Measurements from ENCODE around the gene PAM. TPM values are rescaled to one million over a fixed set of nuclear protein-coding genes. Genes with fewer than 3 reads are reported as not detected.
"Not testable (repeated sequence)": the region's sequence is repeated elsewhere in the genome, so short reads cannot be mapped to it uniquely, and the experiment has no call there.

The PAM gene
- polyA plus RNA-seq, 1 donor (not counting 4 experiments of a cell fraction or from before 2014, with no cell fraction given), result 149 TPM

GRCh38 chr5:102749416-102750030, 5.6 kb upstream of the PAM start:
- Histone ChIP-seq H3K4me2 (ENCODE audit: control insufficient read depth, extremely low read depth, insufficient read depth, low read depth, low read length) (no peak overlapping the region), H3K36me3 (ENCODE audit: control insufficient read depth in 2 of 2, extremely low read depth in 1 of 2, insufficient read depth in 2 of 2, low read length in 2 of 2) (no peaks in the 10 kb centered on the region), H3K4me3 (ENCODE audit: control insufficient read depth in 2 of 3, extremely low read depth in 1 of 3, insufficient read depth in 2 of 3, low read depth in 1 of 3, low read length in 3 of 3) (no peak overlapping the region), H3K9me1 (ENCODE audit: control insufficient read depth, extremely low read depth, insufficient read depth, low read length) (no peaks in the 10 kb centered on the region), H3K27me3 (ENCODE audit: control insufficient read depth, extremely low read depth, insufficient read depth, low read length) (no peaks in the 10 kb centered on the region), H4K20me1 (ENCODE audit: control insufficient read depth, extremely low read depth, insufficient read depth, low read length) (no peaks in the 10 kb centered on the region), H3K27ac (ENCODE audit: control insufficient read depth, insufficient read depth, low read length) (no peak overlapping the region), H3K4me1 (ENCODE audit: control insufficient read depth, extremely low read depth, insufficient read depth, low read length) (peaks cover 7% of the 10 kb centered on the region), H3K79me2 (ENCODE audit: control insufficient read depth, insufficient read depth, low read length) (no peaks in the 10 kb centered on the region), H2AFZ (ENCODE audit: control insufficient read depth, low read length) (no peak overlapping the region), H3K9ac (ENCODE audit: control insufficient read depth, extremely low read depth, insufficient read depth, low read length) (no peak overlapping the region), H3K9me3 (ENCODE audit: control insufficient read depth, low read depth, low read length) (no peaks in the 10 kb centered on the region)
- dilution Hi-C loops (cut with MboI; ENCODE audit: extremely low pct_ligation_motif_present, low sequenced_read_pairs), result no loop called here
- DNase-seq (ENCODE audit: low read depth, low spot score) (peak; percentile 26), FAIRE-seq (no peak)
- no peak for TF ChIP-seq EZH2 (IDR thresholded peaks at IDR 0.05; ENCODE audit: low read length)
- TF ChIP-seq CTCF (optimal IDR thresholded peaks at IDR 0.05 in 1 of 3, IDR thresholded peaks at IDR 0.05 in 1 of 3, conservative IDR thresholded peaks at IDR 0.05 in 1 of 3; ENCODE audit: extremely low read depth in 1 of 3, insufficient read depth in 2 of 3, low read length in 3 of 3), result no peak

GRCh38 chr5:102750151-102750834, 4.8 kb upstream of the PAM start:
- Histone ChIP-seq H3K9me3 (ENCODE audit: control insufficient read depth, low read depth, low read length) (no peaks in the 10 kb centered on the region), H3K9me1 (ENCODE audit: control insufficient read depth, extremely low read depth, insufficient read depth, low read length) (no peaks in the 10 kb centered on the region), H3K9ac (ENCODE audit: control insufficient read depth, extremely low read depth, insufficient read depth, low read length) (no peak overlapping the region), H4K20me1 (ENCODE audit: control insufficient read depth, extremely low read depth, insufficient read depth, low read length) (no peaks in the 10 kb centered on the region), H3K27ac (ENCODE audit: control insufficient read depth, insufficient read depth, low read length) (no peak overlapping the region), H3K27me3 (ENCODE audit: control insufficient read depth, extremely low read depth, insufficient read depth, low read length) (no peaks in the 10 kb centered on the region), H3K4me3 (ENCODE audit: control insufficient read depth in 2 of 3, extremely low read depth in 1 of 3, insufficient read depth in 2 of 3, low read depth in 1 of 3, low read length in 3 of 3) (no peak overlapping the region), H3K79me2 (ENCODE audit: control insufficient read depth, insufficient read depth, low read length) (no peaks in the 10 kb centered on the region), H3K36me3 (ENCODE audit: control insufficient read depth in 2 of 2, extremely low read depth in 1 of 2, insufficient read depth in 2 of 2, low read length in 2 of 2) (no peaks in the 10 kb centered on the region), H3K4me2 (ENCODE audit: control insufficient read depth, extremely low read depth, insufficient read depth, low read depth, low read length) (no peak overlapping the region), H3K4me1 (ENCODE audit: control insufficient read depth, extremely low read depth, insufficient read depth, low read length) (peaks cover 10% of the 10 kb centered on the region), H2AFZ (ENCODE audit: control insufficient read depth, low read length) (no peak overlapping the region)
- dilution Hi-C loops (cut with MboI; ENCODE audit: extremely low pct_ligation_motif_present, low sequenced_read_pairs), result no loop called here
- no peak for DNase-seq (ENCODE audit: low read depth, low spot score)
- TF ChIP-seq EZH2 (IDR thresholded peaks at IDR 0.05; ENCODE audit: low read length) (no peak), CTCF (optimal IDR thresholded peaks at IDR 0.05 in 1 of 3, IDR thresholded peaks at IDR 0.05 in 1 of 3, conservative IDR thresholded peaks at IDR 0.05 in 1 of 3; ENCODE audit: extremely low read depth in 1 of 3, insufficient read depth in 2 of 3, low read length in 3 of 3) (no peak)
- FAIRE-seq, result no peak

- H3K27me3 ChIP-seq (ENCODE audit: control insufficient read depth, extremely low read depth, insufficient read depth, low read length); H3K9ac ChIP-seq (ENCODE audit: control insufficient read depth, extremely low read depth, insufficient read depth, low read length); H3K36me3 ChIP-seq (ENCODE audit: control insufficient read depth in 2 of 2, extremely low read depth in 1 of 2, insufficient read depth in 2 of 2, low read length in 2 of 2); H3K27ac ChIP-seq (ENCODE audit: control insufficient read depth, insufficient read depth, low read length); DNase-seq (ENCODE audit: low read depth, low spot score); H3K9me1 ChIP-seq (ENCODE audit: control insufficient read depth, extremely low read depth, insufficient read depth, low read length); H4K20me1 ChIP-seq (ENCODE audit: control insufficient read depth, extremely low read depth, insufficient read depth, low read length); H3K9me3 ChIP-seq (ENCODE audit: control insufficient read depth, low read depth, low read length); dilution Hi-C loops (cut with MboI; ENCODE audit: extremely low pct_ligation_motif_present, low sequenced_read_pairs); FAIRE-seq; H3K4me2 ChIP-seq (ENCODE audit: control insufficient read depth, extremely low read depth, insufficient read depth, low read depth, low read length); H2AFZ ChIP-seq (ENCODE audit: control insufficient read depth, low read length); H3K4me3 ChIP-seq (ENCODE audit: control insufficient read depth in 2 of 3, extremely low read depth in 1 of 3, insufficient read depth in 2 of 3, low read depth in 1 of 3, low read length in 3 of 3): not testable (repeated sequence)
- peaks cover 14% of the 10 kb centered on the region for H3K4me1 ChIP-seq (ENCODE audit: control insufficient read depth, extremely low read depth, insufficient read depth, low read length)
- H3K79me2 ChIP-seq (ENCODE audit: control insufficient read depth, insufficient read depth, low read length), result peaks cover 16% of the 10 kb centered on the region
Measured at GRCh38 chr5:102751903-102752376, 3.2 kb upstream of the PAM start.
